Stomach smooth muscle (tissue), 2 donors: ENCODE data around the gene PKP2.
"Not testable (repeated sequence)": the region's sequence is repeated elsewhere in the genome, so short reads cannot be mapped to it uniquely, and the experiment has no call there.

Experiments
- H3K27ac ChIP-seq: one replicate; pipeline ENCODE4 v1.7.0; 2013; ENCODE audit warnings: mild to moderate bottlenecking, low read length, inconsistent platforms
- H3K27me3 ChIP-seq, 2 donors: one replicate each; pipeline ENCODE4 v1.7.0; 2013; ENCODE audit warnings: low read length in 2 of 2; ENCODE audit not compliant: insufficient read depth in 2 of 2, control insufficient read depth in 1 of 2
- H3K36me3 ChIP-seq, 2 donors: one replicate each; pipeline ENCODE4 v1.7.0; 2013; ENCODE audit warnings: low read length in 2 of 2; ENCODE audit not compliant: control insufficient read depth in 2 of 2, insufficient read depth in 2 of 2
- H3K4me1 ChIP-seq: one replicate; pipeline ENCODE4 v1.7.0; 2013; ENCODE audit warnings: low read length; ENCODE audit not compliant: control insufficient read depth, insufficient read depth
- H3K4me3 ChIP-seq, 2 donors: one replicate each; pipeline ENCODE4 v1.7.0; 2013; ENCODE audit warnings: low read length in 2 of 2
- H3K9ac ChIP-seq, 2 donors: one replicate each; pipeline ENCODE4 v1.7.0; 2013; ENCODE audit warnings: low read length in 2 of 2, mild to moderate bottlenecking in 1 of 2
- H3K9me3 ChIP-seq, 2 donors: one replicate each; pipeline ENCODE4 v1.7.0; 2013; ENCODE audit warnings: low read length in 2 of 2; ENCODE audit not compliant: control insufficient read depth in 2 of 2
- donor health status: healthy.
- donor health status: Pancreatic carcinoma.

The PKP2 gene

GRCh38 chr12:32861658-32862057, 34.9 kb downstream of the PKP2 start:
- not testable (repeated sequence) for H3K9me3 ChIP-seq, H3K4me1 ChIP-seq, H3K4me3 ChIP-seq, H3K27me3 ChIP-seq, H3K27ac ChIP-seq, H3K9ac ChIP-seq, H3K36me3 ChIP-seq

GRCh38 chr12:32860192-32860591, 36.4 kb downstream of the PKP2 start:
- no peak overlapping the region for H3K9ac ChIP-seq
- no peaks in the 10 kb centered on the region for H3K27me3 ChIP-seq
- H3K4me1 ChIP-seq, result no peaks in the 10 kb centered on the region
- no peaks in the 10 kb centered on the region for H3K9me3 ChIP-seq
- H3K4me3 ChIP-seq, result no peak overlapping the region
- no peaks in the 10 kb centered on the region for H3K36me3 ChIP-seq
- no peak overlapping the region for H3K27ac ChIP-seq

DNA sequence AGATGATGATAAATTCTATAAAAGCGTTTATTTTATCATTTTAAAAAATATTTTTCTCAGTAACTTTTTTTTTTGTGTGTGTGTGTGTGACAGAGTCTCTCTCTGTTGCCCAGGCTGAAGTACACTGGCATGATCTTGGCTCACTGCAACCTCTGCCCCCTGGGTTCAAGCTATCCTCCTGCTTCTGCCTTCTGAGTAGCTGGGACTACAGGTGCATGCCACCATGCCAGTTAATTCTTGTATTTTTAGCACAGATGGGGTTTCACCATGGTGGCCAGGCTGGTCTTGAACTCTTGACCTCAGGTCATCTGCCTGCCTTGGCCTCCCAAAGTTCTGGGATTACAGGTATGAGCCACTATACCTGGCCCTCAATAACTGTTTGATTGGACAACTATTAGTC, 37.2 kb downstream of the PKP2 start:
- Histone ChIP-seq H3K4me3 (no peak overlapping the region), H3K27me3 (no peaks in the 10 kb centered on the region), H3K9me3 (no peaks in the 10 kb centered on the region), H3K9ac (no peak overlapping the region), H3K36me3 (no peaks in the 10 kb centered on the region), H3K4me1 (no peaks in the 10 kb centered on the region), H3K27ac (no peak overlapping the region)

DNA sequence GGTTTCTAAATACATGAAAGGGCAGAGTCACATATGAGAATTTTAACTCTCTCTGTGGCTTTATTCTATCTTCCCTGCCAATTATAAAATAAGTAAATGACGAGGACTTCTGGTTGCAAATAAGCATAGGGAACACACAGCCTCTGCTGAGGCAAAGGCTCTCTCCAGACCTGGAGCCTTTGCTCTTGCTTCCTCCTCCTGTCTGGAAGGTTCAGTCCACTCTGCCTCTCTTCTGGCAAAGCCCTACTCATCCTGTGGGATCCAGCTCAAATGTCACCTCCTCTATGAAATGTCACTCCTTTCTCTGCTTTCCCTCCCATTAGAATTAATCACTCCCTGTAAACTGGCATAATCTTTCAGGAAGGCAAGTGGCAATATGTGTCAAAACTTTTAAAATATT, 41.9 kb downstream of the PKP2 start:
- H3K36me3 ChIP-seq, result peaks cover 0 to 3% of the 10 kb centered on the region in 2 donors
- no peaks in the 10 kb centered on the region for H3K9me3 ChIP-seq
- H3K27me3 ChIP-seq, result no peaks in the 10 kb centered on the region
- no peak overlapping the region for H3K4me3 ChIP-seq
- H3K9ac ChIP-seq, result no peak overlapping the region
- no peaks in the 10 kb centered on the region for H3K4me1 ChIP-seq
- no peak overlapping the region for H3K27ac ChIP-seq

GRCh38 chr12:32854097-32854496, 42.5 kb downstream of the PKP2 start:
- no peak overlapping the region for H3K9ac ChIP-seq
- H3K9me3 ChIP-seq, result no peaks in the 10 kb centered on the region
- no peak overlapping the region for H3K4me3 ChIP-seq
- H3K36me3 ChIP-seq, result peaks cover 0 to 3% of the 10 kb centered on the region in 2 donors
- no peak overlapping the region for H3K27ac ChIP-seq
- no peaks in the 10 kb centered on the region for H3K4me1 ChIP-seq
- no peaks in the 10 kb centered on the region for H3K27me3 ChIP-seq

DNA sequence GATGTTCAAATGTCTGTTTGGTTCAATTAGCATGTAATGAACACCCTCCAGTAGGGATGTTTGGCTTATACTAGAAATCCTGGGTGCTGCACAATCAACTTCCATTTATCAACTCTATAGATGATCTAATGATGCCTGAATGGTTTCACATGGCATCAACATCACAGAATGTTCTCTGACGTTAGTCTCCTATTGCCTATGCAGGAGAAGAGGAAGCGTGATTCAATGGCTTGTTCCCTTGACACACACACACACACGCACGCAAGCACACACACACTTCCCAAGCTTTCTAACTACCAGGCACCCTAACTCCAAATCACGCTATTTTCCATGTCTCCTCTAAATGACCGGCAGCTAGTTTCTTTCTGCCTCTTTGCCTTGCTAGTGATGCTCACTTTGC, 49.3 kb downstream of the PKP2 start:
- no peaks in the 10 kb centered on the region for H3K9me3 ChIP-seq
- no peaks in the 10 kb centered on the region for H3K27me3 ChIP-seq
- peaks cover 0 to 3% of the 10 kb centered on the region in 2 donors for H3K36me3 ChIP-seq
- no peak overlapping the region for H3K27ac ChIP-seq
- no peak overlapping the region for H3K4me3 ChIP-seq
- H3K4me1 ChIP-seq, result no peaks in the 10 kb centered on the region
- no peak overlapping the region for H3K9ac ChIP-seq

GRCh38 chr12:32846053-32846452, 50.5 kb downstream of the PKP2 start:
- peaks cover 0 to 3% of the 10 kb centered on the region in 2 donors for H3K36me3 ChIP-seq
- H3K4me3 ChIP-seq, result no peak overlapping the region
- H3K27ac ChIP-seq, result no peak overlapping the region
- no peaks in the 10 kb centered on the region for H3K27me3 ChIP-seq
- no peak overlapping the region for H3K9ac ChIP-seq
- no peaks in the 10 kb centered on the region for H3K4me1 ChIP-seq
- no peaks in the 10 kb centered on the region for H3K9me3 ChIP-seq

DNA sequence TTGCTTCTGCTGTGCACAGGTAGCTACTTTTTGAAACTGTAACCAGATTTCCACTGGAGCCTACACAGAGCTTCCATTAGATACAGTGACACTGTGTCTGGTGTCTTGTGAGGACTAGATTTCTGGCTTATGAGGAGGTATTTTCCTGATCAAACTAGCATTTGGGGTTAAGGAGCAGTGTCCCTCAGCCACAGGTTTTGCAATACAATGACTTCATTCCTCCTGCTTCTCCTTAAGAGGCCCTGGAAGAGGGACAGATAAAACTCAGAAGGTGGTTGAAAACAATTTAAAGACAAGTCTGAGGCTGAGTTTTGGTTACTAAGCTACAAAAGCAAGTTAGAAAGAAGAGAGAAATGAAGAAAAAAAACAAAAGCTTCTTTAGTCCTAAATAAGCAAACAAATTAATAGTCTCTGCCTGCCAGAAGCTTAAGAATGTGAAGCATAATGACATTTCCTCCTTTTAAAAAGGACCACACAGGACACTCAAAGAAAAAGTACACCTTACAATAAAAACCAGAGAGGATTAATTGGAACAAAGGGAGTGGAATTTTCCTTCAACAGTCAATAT, 53.0 kb downstream of the PKP2 start:
- peaks cover 3 to 5% of the 10 kb centered on the region in 2 donors for H3K36me3 ChIP-seq
- no peaks in the 10 kb centered on the region for H3K4me1 ChIP-seq
- no peaks in the 10 kb centered on the region for H3K9me3 ChIP-seq
- H3K9ac ChIP-seq, result no peak overlapping the region
- H3K27ac ChIP-seq, result no peak overlapping the region
- no peak overlapping the region for H3K4me3 ChIP-seq
- H3K27me3 ChIP-seq, result no peaks in the 10 kb centered on the region

DNA sequence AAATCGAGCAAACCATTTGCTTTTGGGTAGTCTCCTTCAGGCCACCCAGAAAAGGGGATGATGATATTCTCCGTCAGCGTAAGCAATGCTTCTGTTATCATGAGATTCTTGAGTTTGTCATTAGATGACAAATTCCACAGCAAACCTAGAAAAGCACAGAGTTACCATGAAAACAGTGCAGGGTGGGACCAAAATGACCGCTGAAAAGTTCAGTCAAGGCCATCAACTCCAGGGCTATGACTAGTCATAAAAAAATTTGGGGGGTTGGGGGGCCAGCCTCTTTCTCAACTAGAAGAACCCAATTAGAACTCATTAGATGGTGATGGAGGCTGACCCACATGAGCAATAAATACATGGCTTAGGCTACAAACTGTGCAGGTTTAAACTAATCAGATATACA, 55.5 kb downstream of the PKP2 start:
- H3K4me3 ChIP-seq, result no peak overlapping the region
- H3K4me1 ChIP-seq, result no peaks in the 10 kb centered on the region
- no peak overlapping the region for H3K9ac ChIP-seq
- H3K9me3 ChIP-seq, result no peaks in the 10 kb centered on the region
- H3K36me3 ChIP-seq, result peaks cover 5 to 6% of the 10 kb centered on the region in 2 donors
- no peaks in the 10 kb centered on the region for H3K27me3 ChIP-seq
- H3K27ac ChIP-seq, result no peak overlapping the region

GRCh38 chr12:32839828-32840227, 56.7 kb downstream of the PKP2 start:
- Histone ChIP-seq H3K4me3 (no peak overlapping the region), H3K9me3 (no peaks in the 10 kb centered on the region), H3K36me3 (peaks cover 5 to 6% of the 10 kb centered on the region in 2 donors), H3K27me3 (no peaks in the 10 kb centered on the region), H3K4me1 (no peaks in the 10 kb centered on the region), H3K9ac (no peak overlapping the region), H3K27ac (no peak overlapping the region)

DNA sequence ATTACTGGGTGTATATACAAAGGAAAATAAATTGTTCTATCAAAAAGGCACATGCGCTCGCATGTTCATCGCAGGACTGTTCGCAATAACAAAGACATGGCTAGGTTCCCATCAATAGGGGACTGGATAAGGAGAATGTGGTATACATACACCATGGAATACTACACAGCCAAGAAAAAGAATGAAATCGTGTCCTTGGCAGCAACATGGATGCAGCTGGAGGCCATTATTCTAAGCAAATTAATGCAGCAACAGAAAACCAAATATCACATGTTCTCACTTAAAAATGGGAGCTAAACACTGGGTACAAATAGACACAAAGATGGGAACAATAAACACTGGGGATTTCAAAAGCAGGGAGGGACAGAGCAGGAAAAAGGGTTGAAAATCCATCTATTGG, 58.6 kb downstream of the PKP2 start:
- H3K9ac ChIP-seq, result no peak overlapping the region
- H3K4me3 ChIP-seq, result no peak overlapping the region
- no peaks in the 10 kb centered on the region for H3K27me3 ChIP-seq
- H3K36me3 ChIP-seq, result peaks cover 5 to 6% of the 10 kb centered on the region in 2 donors
- no peaks in the 10 kb centered on the region for H3K9me3 ChIP-seq
- H3K4me1 ChIP-seq, result no peaks in the 10 kb centered on the region
- H3K27ac ChIP-seq, result no peak overlapping the region
